SW 1271 (cell line): ENCODE data around the gene EPB41L4B.

Experiments used
- DNase-seq, 2 experiments: peaks; one replicate each; lab custom pipeline; 2025; lab: John Stamatoyannopoulos, UW

Gene EPB41L4B

GRCh38 chr9:109320331-109320741 is 523 bp downstream of the EPB41L4B start:
- no peak for DNase-seq

DNA sequence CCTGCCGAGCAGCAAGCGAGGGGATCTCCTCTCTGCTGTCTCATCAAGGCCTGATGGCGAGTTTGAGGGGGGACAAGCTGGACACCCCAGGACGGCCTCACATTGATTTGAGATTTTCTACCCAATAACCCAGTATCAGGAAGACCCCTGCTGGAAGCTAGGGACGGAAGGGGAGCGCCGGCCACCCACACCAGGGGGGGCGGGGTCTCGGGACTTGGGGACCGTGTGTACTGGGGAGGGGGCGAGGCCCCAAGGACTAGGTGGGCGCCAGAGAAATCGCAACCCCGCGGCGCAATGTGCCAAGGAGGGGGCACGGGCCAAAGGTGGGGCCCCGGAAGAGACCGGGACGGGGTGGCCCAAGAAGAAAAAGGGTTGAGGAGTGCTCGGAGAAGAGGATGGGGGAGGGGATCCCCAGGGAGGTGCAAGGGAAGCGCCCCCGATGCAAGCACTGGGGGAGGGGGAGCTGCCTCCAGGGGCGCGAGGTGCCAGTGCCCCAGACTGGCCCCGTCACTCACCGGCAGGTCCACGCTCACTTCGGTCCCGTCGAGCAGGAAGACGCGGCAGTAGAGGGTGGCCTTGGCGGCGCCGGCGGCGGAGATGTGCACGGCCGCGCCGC is 1.1 kb downstream of the EPB41L4B start:
- DNase-seq: no peak

DNA sequence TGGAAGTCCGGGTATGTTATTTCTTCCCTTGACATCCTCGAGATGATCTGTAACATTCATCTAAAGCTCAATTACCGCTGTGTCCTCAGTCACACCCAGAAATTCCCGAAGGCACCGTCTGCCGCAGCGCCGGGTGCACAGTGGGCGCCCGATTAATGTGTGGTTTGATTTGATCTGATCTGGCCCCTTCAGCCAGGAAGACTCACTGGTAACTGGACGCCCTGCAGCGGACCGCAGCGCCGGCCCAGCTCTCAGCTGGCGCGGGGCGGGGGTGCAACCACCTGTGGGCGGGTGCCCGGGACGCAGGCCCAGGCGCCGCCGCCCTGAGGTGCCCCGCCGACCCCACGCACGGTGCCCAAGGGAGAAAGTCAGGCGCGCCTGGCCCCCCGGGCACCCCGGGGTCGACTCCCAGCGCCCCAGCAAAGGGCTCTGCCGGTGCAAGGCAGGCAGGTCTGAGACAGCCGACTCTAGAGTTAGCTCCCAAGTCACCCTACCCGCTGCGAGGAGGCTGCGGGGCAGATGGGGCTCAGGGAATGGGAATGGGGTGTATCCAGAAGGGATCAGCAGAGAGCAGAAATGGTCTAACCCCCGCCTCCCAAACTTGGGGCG is 1.7 kb downstream of the EPB41L4B start:
- no peak for DNase-seq

DNA sequence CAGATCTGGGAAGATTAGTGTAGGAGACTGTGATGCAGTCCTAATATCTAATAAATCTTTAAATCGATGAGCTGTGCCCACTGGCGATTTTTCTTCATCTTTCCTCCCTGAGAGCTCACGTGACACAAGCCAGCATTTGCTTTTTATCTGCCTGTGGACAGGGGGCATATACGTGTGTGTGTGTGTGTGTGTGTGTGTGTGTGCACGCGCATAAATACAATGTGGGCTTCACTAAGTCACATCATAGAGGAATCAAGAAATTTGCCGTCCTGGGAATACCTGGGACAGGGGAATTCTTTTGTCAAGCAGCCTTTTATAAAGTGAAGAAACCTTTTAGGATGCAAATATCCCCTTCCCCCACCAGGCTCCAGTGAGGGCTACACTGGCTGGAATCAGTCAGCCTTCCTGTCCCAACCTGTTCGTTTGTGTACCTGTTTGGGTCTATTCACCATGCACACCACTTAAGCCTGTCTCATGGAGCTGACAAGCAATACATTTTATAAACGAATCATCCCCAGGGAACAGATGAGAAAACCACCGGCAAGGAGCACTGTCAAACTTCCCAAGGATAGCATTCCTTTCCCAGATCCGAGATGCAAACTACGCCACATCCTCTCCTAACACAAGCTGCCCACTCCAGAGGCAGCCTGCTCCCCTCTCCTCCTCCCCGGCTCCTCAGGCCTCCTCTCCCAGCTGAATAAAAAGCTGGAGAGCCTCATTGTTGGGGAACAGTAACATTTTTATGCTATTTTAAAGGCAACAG is 2.7 kb downstream of the EPB41L4B start:
- no peak for DNase-seq

DNA sequence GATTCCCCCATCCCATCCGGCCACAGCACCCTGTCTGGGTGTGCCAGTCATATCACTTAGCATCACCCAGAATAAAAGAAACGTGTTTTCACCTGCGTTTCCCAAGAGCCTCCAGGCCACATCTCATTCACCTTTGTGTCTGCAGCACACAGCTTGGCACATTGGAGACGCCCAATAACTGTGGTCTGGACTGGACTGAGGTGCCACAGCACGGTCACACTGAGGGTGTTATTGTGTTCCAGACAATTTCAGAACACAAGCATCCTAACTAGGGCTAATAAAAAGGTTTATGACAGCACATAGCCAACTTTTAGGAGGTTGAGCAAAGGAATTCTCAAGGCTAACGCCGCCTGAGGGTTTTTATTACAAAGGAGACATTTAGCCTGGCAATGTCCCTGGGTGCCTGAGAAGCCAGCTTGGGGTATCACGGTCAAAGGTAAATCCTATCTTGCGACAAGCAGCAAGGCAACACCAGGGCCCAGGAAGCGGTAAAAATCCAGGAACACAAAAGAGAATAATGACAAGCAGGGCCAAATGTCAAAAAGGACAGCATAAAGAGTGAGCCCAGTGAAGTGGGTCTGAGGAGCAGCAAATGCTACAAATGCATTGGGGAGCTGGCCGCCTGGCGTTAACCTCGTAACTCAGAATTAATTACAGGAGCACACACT is 3.4 kb downstream of the EPB41L4B start:
- no peak for DNase-seq

DNA sequence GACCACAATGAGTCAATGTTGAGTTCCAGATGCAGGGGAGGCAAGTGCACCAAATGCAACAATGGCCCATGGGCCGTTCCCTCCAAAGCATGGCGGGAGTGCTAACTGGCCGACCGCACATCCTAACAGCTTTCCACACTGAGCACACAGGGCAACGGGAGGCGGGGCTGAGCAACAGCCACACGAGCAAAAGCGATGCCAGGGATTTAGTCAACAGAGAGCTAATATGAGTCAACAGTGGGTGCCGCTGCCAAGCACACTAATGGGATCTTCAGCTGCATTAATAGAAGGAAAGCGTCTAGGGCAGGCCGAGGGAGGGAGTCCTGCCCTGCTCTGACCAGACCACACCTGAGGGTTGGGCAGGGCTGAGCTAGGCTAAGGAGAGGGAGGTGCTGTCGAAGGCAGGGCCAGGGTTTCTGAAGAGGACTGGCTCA is 4.6 kb downstream of the EPB41L4B start:
- no peak for DNase-seq

DNA sequence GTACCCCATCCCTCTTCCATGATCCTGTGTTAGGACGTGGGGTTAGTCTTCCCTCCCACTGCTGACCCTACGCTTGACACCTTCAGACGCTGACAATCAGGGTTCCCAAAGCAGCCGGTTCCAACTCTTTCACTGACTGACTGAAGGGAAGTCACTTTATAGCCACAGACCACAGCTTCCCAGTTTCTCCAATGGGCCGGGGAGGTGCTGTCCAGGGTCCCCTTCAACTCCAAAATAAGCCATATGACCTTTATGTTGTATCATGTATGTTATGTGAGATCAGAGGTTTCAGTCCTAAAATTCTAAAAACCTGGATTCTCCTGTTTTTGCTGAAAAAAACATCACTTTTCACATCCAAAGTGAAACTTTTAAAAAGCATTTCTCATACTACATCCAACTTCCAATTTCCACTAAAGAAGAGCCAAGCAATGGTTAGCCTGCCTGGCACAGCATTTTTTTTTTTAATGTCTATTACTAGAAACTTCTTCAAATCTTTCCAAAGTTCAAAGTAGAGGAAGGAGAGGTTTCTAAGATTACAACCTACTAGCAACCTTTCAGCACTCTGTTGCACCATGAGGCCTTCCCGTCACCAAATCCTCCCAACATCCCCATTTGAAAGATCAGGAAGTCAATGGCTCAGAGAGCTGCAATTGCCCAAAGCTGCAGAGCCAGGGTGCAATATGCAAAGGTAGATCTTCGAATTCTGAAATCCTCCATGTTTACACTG is 5.2 kb downstream of the EPB41L4B start:
- DNase-seq: no peak

- DNase-seq: no peak
These were observed 6.8 kb downstream of the EPB41L4B start for GRCh38 chr9:109314011-109314531.

GRCh38 chr9:109313351-109313750 is 7.5 kb downstream of the EPB41L4B start:
- no peak for DNase-seq

DNA sequence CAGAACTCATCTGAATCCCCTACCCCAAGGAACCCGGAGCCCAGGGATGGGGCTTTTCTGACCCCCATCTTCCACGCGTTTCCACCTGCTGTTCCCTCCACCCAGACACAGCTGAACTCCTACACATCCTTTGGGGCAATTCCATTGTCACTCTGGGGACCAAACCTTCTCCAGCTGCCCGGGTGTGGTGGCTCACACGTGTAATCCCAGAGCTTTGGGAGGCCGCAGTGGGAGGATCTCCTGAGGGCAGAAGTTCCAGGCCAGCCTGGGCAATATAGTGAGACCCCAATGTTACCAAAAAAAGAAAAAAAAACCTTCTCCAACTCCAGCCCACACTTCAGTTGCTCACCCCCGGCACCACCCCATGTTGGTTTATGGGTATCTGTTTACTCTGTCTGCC is 8.1 kb downstream of the EPB41L4B start:
- no peak for DNase-seq

- DNase-seq: no peak
These were observed 9.1 kb downstream of the EPB41L4B start for GRCh38 chr9:109311731-109312130.

GRCh38 chr9:109311286-109311685 is 9.6 kb downstream of the EPB41L4B start:
- DNase-seq: no peak

- no peak for DNase-seq
These were observed 10.4 kb downstream of the EPB41L4B start for GRCh38 chr9:109310486-109310901.

- DNase-seq: no peak
These were observed 11.6 kb downstream of the EPB41L4B start for GRCh38 chr9:109309282-109309681.

GRCh38 chr9:109307380-109308240 is 13.2 kb downstream of the EPB41L4B start:
- DNase-seq: no peak

DNA sequence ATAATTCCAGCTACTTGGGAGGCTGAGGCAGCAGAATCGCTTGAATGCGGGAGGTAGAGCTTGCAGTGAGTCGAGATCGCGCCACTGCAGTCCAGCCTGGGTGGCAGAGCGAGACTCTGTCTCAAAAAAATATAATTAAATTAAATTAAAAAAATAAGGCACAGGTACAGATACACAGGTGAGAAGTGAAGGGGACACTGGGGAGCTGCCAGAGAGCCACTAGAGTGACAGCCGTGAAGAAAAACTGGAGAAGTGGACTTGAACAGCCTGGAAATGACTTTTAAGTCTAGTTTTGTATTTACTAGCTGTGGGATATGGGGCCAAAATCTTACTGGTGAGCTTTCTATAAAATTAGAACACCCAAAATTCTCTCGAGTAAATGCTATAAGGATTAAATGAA is 15.1 kb downstream of the EPB41L4B start:
- DNase-seq: no peak

GRCh38 chr9:109304347-109304746 is 16.5 kb downstream of the EPB41L4B start:
- DNase-seq: no peak

DNA sequence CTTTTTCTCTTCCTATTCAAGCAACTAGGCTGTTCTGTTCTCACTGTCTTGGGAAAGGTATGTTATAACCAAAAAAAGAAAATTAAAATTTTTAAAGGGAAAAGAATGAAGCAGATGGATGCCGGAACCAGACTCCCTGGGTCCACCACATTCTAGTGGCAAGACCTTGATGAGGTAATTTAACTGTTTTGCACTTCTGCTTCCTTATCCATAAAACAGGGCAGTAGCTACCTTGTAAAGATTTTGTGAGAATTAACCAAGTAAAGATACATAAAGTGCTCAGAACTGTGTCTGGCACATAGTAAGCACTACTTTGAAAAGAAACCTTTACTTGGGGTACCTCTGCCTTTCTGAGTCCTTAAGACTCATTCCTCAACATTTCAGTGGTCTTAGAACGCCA is 17.0 kb downstream of the EPB41L4B start:
- DNase-seq: no peak

- DNase-seq: no peak
These were observed 18.3 kb downstream of the EPB41L4B start for GRCh38 chr9:109302606-109303005.

DNA sequence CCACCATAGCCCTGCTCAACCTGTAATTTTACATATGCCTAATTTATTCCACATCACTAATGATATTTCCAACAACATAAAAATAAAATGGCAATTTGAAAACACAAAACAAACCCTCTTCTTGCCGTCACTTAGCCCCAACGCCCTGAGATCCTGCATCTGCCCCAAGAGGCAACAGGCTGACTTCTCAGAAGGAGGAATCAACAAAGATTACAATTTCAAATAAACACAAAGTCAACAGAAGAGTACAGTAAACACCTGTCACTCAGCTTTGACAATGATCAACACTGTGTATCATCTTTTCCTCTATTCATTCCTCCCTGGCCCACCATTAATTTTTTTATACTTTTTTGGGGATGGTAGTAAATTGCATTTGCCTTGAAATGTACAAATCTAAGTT is 19.8 kb downstream of the EPB41L4B start:
- DNase-seq: no peak

DNA sequence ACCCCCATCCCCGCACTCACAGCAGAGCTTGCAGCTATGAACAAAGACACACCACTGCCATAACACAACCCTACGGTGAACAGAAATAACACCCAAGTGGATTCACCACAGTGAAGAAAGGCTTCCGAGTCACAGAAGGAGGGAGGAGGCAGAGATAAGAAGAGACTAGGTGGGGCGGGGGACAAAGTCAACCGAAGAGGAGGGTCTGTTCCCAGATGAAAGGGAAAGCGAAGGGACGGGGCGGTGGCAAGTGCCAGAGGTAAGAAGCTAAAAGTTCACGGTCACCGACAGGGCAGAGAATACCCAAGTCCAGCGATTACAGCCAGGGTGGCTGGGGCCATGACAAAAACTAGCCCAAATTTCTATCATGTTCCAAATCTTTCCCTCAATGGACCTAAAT is 21.0 kb downstream of the EPB41L4B start:
- DNase-seq: no peak
